BE2C (cell line): ENCODE results near the gene TUBAL3.

Experiments
- DNase-seq: peaks from one replicate; pipeline ENCODE4 v3.0.0-alpha.2; 2020
- H3K27me3 ChIP-seq: fragments of 250-450 bp; sonication (Bioruptor Pico); 2 replicates; pipeline ENCODE4 v1.5.1; 2020; ENCODE audit warnings: mild to moderate bottlenecking
- H3K36me3 ChIP-seq: fragments of 250-450 bp; sonication (Bioruptor Pico); 2 replicates; pipeline ENCODE4 v1.5.1; 2020; ENCODE audit warnings: mild to moderate bottlenecking
- H3K4me1 ChIP-seq: fragments of 250-450 bp; sonication (Bioruptor Pico); 2 replicates; pipeline ENCODE4 v1.5.1; 2020
- H3K4me3 ChIP-seq: 2 replicates; pipeline ENCODE4 v1.5.1; 2011; ENCODE audit warnings: low read depth, low read length
- H3K9me3 ChIP-seq: fragments of 250-450 bp; sonication (Bioruptor Pico); 2 replicates; pipeline ENCODE4 v1.5.1; 2020
- CTCF ChIP-seq: IDR thresholded peaks from 2 replicates; pipeline ENCODE4 v1.5.1; 2012; ENCODE audit warnings: mild to moderate bottlenecking, low read depth, low read length

TUBAL3 gene

GRCh38 chr10:5442990-5443370 is 38.4 kb upstream of the TUBAL3 start:
- Histone ChIP-seq H3K4me3 (no peak overlapping the region), H3K9me3 (no peaks in the 10 kb centered on the region), H3K36me3 (peaks cover 6% of the 10 kb centered on the region), H3K4me1 (peaks cover 7% of the 10 kb centered on the region), H3K27me3 (no peaks in the 10 kb centered on the region; the same call in 1 of the 2 replicates)
- no peak for DNase-seq
- TF ChIP-seq CTCF, result no peak

GRCh38 chr10:5442065-5442989 is 37.7 kb upstream of the TUBAL3 start:
- TF ChIP-seq CTCF, result peak; percentile 67
- H3K9me3 ChIP-seq, result no peaks in the 10 kb centered on the region
- peak; percentile 16 for DNase-seq

GRCh38 chr10:5441106-5441505 is 36.5 kb upstream of the TUBAL3 start:
- Histone ChIP-seq H3K27me3 (no peaks in the 10 kb centered on the region; the same call in 1 of the 2 replicates), H3K9me3 (no peaks in the 10 kb centered on the region), H3K4me1 (peaks cover 1% of the 10 kb centered on the region; the same call in 1 of the 2 replicates), H3K4me3 (no peak overlapping the region), H3K36me3 (peaks cover 6% of the 10 kb centered on the region)
- TF ChIP-seq CTCF, result no peak
- DNase-seq, result no peak

More at GRCh38 chr10:5442065-5442989, 37.7 kb upstream of the TUBAL3 start:
- H3K4me1 ChIP-seq, result peaks cover 7% of the 10 kb centered on the region
- no peak overlapping the region for H3K4me3 ChIP-seq
- H3K36me3 ChIP-seq, result peaks cover 6% of the 10 kb centered on the region
- no peaks in the 10 kb centered on the region; the same call in 1 of the 2 replicates for H3K27me3 ChIP-seq

- no peaks in the 10 kb centered on the region for H3K4me1 ChIP-seq
- no peak for DNase-seq
- no peaks in the 10 kb centered on the region for H3K27me3 ChIP-seq
- peaks cover 6% of the 10 kb centered on the region for H3K36me3 ChIP-seq
- no peaks in the 10 kb centered on the region for H3K9me3 ChIP-seq
- TF ChIP-seq CTCF, result no peak
- no peak overlapping the region for H3K4me3 ChIP-seq
Observed at GRCh38 chr10:5440206-5440605, 35.6 kb upstream of the TUBAL3 start.

- no peak for TF ChIP-seq CTCF
- no peaks in the 10 kb centered on the region for H3K9me3 ChIP-seq
- 0 out of 2 replicates have a peak, but pooled peaks cover 2% of the 10 kb centered on the region for H3K4me1 ChIP-seq
- H3K36me3 ChIP-seq, result peaks cover 12% of the 10 kb centered on the region
- no peak for DNase-seq
- no peaks in the 10 kb centered on the region for H3K27me3 ChIP-seq
- H3K4me3 ChIP-seq, result no peak overlapping the region
Observed at GRCh38 chr10:5435328-5435727, 30.7 kb upstream of the TUBAL3 start.

- DNase-seq, result no peak
- Histone ChIP-seq H3K4me3 (no peak overlapping the region), H3K27me3 (no peaks in the 10 kb centered on the region), H3K36me3 (peaks cover 13% of the 10 kb centered on the region), H3K9me3 (no peaks in the 10 kb centered on the region), H3K4me1 (0 out of 2 replicates have a peak, but pooled peaks cover 2% of the 10 kb centered on the region)
- peak; percentile 72 for TF ChIP-seq CTCF
Observed at GRCh38 chr10:5434017-5434753, 29.6 kb upstream of the TUBAL3 start.
